ENCODE results near the gene DNM2. TPM values are rescaled to one million over a fixed set of nuclear protein-coding genes. Genes with fewer than 3 reads are reported as not detected.

Gene DNM2
- total RNA-seq, 6 experiments from 2014 or later, result 54.0 to 86.9 (median 68.3) TPM

DNA sequence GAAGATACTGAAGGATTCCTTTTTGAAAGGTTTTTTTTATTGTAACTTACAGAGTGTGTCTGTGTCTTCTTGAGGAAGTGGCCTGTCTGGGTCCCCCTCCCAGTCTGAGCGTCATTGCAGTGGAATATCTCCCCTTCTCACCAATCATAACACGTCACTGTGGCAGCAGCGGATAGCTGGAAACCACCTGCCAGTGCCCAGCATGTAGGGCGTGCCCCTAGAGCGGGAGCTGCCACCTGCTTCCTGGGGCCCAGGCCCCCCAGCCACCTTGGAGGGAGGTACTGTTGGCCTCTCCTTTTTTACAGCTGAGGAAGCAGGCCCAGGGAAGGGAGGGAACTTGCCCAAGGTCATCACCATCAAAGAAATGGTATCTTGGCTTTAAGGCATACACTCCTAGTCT, 4.6 kb upstream of the DNM2 start:
- Histone ChIP-seq H3K9me3 (no peaks in the 10 kb centered on the region), H3K27me3 (no peaks in the 10 kb centered on the region), H3K27ac (no peak overlapping the region), H3K36me3 (no peaks in the 10 kb centered on the region), H3K4me1 (peaks cover 0 to 4% (median 0%) of the 10 kb centered on the region in 4 donors), H3K4me3 (no peak overlapping the region)
- ATAC-seq (no peak), DNase-seq (no peak)
- 72% methylated on average over 2 of the region's 5 CpGs for WGBS (ENCODE audit: insufficient coverage, low coverage, low lambda C conversion rate, missing lambda C conversion rate)
- no peak for TF ChIP-seq POLR2A (IDR thresholded peaks at IDR 0.05)
- intact Hi-C loops (cut with DNase I), result loop anchor here in 1 of 2 donors (10.0 kb wide), 1 partner anchor 51 kb away; no protein-coding TSS in a partner anchor

DNA sequence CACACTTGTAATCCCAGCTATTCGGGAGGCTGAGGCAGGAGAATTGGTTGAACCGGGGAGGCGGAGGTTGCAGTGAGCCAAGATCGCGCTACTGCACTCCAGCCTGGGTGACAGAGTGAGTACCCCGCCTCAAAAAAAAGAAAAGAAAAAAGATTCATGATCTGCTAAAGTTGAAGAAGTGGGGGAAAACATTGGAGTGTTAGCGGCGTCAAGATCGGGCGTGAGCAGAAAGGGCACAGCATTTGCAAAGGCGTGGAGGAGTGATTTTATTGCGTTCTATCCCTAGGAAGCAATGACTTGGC, 874 bp upstream of the DNM2 start:
- ATAC-seq (no peak), DNase-seq (no peak)
- Histone ChIP-seq H3K27me3 (no peaks in the 10 kb centered on the region), H3K4me3 (peak overlapping the region in 2 of 3 donors; percentile 14 to 31), H3K9me3 (no peaks in the 10 kb centered on the region), H3K27ac (peak overlapping the region in 1 of 3 donors; percentile 51), H3K36me3 (no peaks in the 10 kb centered on the region), H3K4me1 (peaks cover 0 to 17% (median 4%) of the 10 kb centered on the region in 4 donors)
- 21% methylated on average over 12 of the region's 12 CpGs for WGBS (ENCODE audit: insufficient coverage, low coverage, low lambda C conversion rate, missing lambda C conversion rate)
- TF ChIP-seq POLR2A (IDR thresholded peaks at IDR 0.05), result no peak
- TF ChIP-seq, protein P1, sequence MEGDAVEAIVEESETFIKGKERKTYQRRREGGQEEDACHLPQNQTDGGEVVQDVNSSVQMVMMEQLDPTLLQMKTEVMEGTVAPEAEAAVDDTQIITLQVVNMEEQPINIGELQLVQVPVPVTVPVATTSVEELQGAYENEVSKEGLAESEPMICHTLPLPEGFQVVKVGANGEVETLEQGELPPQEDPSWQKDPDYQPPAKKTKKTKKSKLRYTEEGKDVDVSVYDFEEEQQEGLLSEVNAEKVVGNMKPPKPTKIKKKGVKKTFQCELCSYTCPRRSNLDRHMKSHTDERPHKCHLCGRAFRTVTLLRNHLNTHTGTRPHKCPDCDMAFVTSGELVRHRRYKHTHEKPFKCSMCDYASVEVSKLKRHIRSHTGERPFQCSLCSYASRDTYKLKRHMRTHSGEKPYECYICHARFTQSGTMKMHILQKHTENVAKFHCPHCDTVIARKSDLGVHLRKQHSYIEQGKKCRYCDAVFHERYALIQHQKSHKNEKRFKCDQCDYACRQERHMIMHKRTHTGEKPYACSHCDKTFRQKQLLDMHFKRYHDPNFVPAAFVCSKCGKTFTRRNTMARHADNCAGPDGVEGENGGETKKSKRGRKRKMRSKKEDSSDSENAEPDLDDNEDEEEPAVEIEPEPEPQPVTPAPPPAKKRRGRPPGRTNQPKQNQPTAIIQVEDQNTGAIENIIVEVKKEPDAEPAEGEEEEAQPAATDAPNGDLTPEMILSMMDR (IDR thresholded peaks at IDR 0.05), result no peak
- intact Hi-C loops (cut with DNase I), result loop anchor here (5.0 to 10.0 kb wide), 2 partner anchors 48 to 55 kb away; no protein-coding TSS in a partner anchor

DNA sequence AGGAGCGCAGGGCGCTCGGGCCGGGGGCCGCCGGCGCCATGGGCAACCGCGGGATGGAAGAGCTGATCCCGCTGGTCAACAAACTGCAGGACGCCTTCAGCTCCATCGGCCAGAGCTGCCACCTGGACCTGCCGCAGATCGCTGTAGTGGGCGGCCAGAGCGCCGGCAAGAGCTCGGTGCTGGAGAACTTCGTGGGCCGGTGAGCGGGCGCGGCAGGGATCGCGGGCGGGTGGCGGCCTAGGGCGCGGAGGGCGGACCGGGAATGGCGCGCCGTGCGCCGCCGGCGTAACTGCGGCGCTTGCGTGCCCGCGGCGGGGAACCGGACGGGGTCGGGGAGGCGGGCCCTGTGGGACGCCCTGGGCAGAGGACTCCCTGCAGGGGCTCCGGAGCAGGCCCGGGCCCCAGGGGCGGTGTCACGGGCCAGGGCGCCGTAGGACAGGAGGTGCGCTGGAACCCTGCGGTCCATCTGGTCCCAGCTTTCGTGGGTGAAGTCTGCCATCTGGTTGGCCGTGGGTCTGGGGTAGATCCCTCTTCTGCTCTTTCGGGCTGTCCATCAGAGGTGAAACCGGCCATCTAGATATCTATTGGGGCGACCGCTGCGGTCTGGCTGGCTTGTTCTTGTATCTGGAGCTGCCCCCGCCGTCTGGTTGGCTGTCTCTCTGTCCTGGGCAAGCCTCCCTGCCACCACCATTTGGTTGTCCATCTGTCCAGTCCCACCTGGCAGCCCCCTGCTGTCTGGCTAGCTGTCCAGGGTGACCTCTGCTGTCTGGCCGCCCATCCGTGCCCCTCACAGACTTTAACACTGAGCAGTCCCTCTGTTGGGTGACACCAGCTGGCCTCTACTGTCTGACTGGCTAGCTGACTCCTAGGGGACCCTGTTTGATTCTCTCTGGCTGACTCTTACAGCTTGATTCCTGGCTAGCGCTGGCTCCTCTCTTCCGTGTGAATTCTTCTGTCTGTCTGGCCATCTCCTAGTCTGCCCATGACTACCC, 622 bp downstream of the DNM2 start:
- peak overlapping the region; percentile 90 to 100 (median 99) for H3K4me3 ChIP-seq
- TF ChIP-seq POLR2A (IDR thresholded peaks at IDR 0.05), result no peak
- TF ChIP-seq, protein P1 (IDR thresholded peaks at IDR 0.05), result no peak
- peak overlapping the region; percentile 72 to 95 (median 87) for H3K27ac ChIP-seq
- ATAC-seq (peak in 3 of 4 donors; percentile 3 to 31 (median 9)), DNase-seq (peak; percentile 56 to 68 (median 63))
- intact Hi-C loops (cut with DNase I), result loop anchor here (5.0 to 10.0 kb wide), 2 partner anchors 46 to 54 kb away; no protein-coding TSS in a partner anchor
- H3K4me1 ChIP-seq, result peaks cover 0 to 17% (median 4%) of the 10 kb centered on the region in 4 donors
- H3K27me3 ChIP-seq, result no peaks in the 10 kb centered on the region
- 4% methylated on average over 8 of the region's 70 CpGs for WGBS (ENCODE audit: insufficient coverage, low coverage, low lambda C conversion rate, missing lambda C conversion rate)
- no peaks in the 10 kb centered on the region for H3K36me3 ChIP-seq
- H3K9me3 ChIP-seq, result no peaks in the 10 kb centered on the region

DNA sequence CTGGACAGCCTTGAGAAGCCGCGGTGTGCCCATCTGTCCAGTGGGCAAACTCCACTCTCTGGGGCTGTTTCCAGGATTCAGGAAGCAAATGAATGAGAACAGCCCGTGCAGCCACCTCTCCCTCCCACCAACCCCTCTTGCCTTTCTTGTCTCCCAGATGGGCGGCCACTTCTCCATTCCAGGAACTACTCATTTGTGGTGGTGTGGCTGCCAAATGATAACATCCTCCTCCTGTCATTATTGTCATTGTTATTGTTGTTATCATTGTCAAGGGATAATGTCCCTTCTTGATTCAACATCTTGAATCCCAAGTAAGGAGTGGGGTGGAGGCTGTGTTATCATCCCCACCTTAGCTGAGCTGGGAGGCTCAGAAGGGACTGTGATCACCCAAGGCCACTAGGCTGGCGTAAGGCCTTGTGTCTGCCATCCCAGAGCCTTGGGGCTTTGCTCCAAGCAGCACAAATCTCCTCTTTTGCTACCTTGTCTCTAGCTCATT, 1.6 kb downstream of the DNM2 start:
- ATAC-seq, result no peak
- intact Hi-C loops (cut with DNase I), result loop anchor here (5.0 to 10.0 kb wide), 2 partner anchors 45 to 53 kb away; no protein-coding TSS in a partner anchor
- Histone ChIP-seq H3K4me1 (peaks cover 0 to 17% (median 4%) of the 10 kb centered on the region in 4 donors), H3K36me3 (no peaks in the 10 kb centered on the region), H3K27me3 (no peaks in the 10 kb centered on the region), H3K9me3 (no peaks in the 10 kb centered on the region), H3K4me3 (peak overlapping the region; percentile 90 to 100 (median 99)), H3K27ac (peak overlapping the region; percentile 15 to 95 (median 87))
- WGBS (ENCODE audit: insufficient coverage, low coverage, low lambda C conversion rate, missing lambda C conversion rate), result 13% methylated on average over 4 of the region's 5 CpGs
- no peak for DNase-seq
- TF ChIP-seq, protein P1 (IDR thresholded peaks at IDR 0.05), result no peak
- no peak for TF ChIP-seq POLR2A (IDR thresholded peaks at IDR 0.05)
